Anterior cingulate cortex (tissue), 58 donors: ENCODE data around the gene CD9.

Experiments used
- DNase-seq, 58 donors: peaks; one replicate each; lab custom pipeline; 2025; lab: John Stamatoyannopoulos, UW

Gene CD9

DNA sequence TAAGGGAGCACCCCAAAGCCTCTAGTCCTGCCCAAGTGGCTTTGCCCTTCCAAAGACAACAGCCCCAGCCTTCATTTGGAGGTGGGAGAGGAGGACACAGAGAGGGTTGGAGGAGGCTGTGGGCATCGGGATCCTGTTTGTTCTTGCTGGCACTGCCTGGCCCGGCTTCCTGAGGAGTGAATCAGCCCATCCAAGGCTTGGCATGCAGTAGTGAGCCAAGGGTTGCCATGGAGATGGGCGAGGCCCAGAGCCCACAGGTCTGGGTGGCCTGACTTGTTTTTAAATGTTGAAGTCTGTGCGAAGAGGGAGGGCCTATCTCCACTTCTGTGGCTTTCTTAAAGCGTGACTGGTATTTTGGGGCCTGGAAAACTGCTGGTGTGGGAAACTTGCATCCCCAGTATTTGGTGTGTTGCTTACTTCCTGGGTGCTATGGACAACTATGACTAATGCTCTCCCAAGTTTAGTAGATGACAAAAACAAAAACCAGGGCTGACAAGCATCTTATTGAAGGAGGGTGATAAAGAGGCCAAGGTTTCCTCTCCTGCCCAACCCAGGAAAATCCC is 15.8 kb downstream of the CD9 start:
- DNase-seq: peak in 53 of 58 donors; percentile 27 to 88 (median 67)

DNA sequence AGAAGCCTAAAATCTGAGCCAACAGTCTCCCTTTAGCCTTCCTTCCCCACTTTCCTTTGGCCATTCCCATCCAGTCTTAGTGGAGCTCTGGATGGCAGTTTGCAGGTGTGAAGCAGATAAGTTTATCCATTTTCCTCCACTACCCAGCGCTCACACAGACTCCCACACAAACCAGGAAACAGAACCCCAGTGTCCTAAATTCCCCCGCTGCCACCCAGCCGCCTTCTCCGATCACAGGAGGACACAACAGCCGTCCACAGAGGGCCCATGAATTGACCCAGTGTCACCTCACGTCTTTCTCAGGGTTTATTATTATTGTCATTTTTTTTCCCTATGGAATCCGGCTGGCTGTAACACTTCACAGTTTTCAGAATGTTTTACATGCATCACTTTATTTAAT is 16.4 kb downstream of the CD9 start:
- peak in 2 of 58 donors; percentile 30 to 39 for DNase-seq

DNA sequence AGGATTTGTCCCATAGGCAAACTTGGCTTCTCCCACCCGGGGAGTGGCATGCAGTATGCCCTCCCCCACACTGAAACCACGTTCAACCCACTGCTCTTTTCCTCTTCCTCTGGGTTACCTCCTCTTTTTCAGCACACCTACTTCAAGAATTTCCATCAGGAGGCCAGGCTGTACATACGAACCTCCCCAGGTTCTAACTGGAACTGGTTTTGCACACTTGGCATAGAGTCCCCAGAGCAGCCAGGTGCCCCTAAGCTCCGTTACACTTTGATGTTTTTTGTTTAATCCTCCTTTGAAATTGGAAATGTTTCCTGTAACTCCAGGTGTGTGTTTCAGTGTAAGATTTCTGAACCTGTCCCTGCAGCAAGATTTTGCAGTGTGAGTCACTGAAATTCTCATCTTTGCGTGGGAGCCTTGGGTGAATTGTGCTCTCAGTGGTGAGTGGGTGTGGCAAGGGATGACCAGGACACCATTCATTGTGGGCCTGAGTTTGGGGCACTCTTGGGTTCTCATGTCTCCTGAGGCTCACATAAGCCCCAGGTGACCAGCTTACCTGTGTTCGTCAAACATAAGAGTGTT is 18.2 kb downstream of the CD9 start:
- DNase-seq: no peak

DNA sequence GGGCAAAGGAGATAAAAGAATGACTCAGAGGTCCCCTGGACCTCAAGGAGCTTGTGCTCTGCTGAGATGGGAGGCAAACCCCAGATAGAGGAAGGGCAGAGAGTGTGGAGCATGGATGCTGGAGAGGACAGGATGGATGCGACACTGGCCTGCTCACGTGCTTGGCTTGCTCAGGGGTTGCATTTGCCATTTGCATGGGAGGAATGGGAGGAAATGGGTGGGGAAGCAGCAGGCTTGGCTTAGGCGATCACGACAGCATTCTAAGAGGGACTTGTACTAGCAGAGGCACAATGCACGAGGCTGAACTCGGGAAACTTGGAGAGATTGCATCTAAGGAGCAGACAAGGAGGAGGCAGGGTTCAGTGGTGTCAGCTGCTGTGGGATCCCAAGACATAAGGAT is 19.8 kb downstream of the CD9 start:
- DNase-seq: no peak

DNA sequence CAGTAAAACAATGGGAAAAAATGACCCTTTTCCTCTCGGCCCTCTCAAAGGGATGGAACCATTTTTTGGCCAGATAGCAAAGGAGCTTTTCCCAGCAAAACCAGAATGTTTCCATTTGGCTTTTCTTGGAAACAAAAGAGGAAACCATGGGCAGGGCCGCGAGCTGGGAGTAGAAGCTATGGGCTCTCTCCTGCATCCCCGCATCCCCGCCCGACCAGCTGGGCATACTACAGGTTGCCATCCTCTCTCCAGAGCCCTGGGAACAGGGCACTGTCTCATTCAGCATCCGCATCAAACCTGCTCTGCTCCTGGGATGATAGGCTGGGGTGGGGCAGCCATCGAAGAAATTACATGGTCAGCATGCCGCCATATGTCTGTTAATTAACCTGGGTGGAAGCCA is 20.9 kb downstream of the CD9 start:
- DNase-seq: no peak

DNA sequence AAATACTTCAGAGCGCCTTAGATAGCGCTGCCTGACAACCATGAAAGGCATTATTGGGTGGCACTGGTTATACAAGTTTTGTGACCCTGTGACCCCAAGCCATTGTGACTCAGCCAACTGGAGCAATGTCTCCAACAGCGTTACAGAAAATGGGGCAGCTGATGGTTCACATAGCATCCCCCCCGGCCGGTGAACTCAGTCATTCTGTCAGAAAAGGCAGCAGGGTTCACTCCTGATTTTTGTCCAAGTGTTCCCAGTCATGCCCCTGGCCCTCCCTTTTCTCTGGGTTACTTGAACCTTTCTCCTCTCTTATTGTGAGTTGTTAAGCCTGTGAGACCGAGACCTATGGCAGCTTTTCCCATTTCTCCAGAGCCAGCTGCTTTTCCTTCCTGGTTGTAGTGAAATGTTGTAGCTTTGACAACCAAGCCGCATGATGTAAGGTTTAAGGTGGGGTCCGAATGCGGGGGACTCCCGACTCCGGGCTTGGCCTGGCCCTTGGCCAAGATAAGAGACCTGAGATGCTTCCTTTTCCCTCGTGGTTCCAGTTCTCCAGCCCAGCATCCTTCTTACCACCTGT is 22.0 kb downstream of the CD9 start:
- peak in 4 of 58 donors; percentile 28 to 53 (median 41) for DNase-seq

DNA sequence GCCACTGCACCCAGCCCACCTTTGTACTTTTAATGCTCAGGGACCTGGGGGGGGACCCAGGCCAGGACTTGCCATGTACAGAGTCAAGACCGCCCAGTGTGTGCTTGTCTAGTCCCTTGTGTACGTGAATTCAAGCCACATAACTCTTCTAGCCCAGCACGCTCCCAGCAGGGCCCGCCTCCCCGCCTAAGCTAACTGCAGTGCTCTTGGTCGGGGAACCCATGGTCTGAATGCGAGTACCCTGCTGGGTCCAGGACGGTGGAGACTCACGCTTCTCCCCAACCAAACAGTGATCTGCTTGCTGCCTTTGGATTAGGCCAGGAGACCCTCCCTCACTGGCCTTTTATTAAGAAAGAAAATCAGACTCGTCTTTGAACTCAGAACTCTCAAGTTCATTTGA is 23.3 kb downstream of the CD9 start:
- DNase-seq: peak in 1 of 58 donors; percentile 27

DNA sequence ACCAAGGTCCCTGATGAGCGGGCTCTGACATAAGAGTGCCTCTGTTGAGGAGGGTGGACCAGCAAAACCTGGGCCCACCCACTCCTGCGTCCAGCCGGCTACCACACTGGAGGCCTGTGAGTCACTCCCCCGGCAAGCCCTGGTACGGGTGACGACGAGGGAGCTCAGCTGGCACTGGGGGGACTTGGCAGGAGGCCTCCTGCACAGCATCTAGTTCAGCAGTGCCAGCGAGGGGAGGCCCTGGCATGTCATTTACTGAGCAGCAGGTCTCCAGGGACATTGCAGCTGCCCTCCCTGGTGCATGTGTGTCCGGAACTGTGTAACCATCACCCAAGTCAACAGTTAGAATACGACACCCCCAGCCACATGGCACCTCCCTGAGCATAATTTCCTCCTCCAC is 24.4 kb downstream of the CD9 start:
- peak in 53 of 58 donors; percentile 28 to 94 (median 75) for DNase-seq

DNA sequence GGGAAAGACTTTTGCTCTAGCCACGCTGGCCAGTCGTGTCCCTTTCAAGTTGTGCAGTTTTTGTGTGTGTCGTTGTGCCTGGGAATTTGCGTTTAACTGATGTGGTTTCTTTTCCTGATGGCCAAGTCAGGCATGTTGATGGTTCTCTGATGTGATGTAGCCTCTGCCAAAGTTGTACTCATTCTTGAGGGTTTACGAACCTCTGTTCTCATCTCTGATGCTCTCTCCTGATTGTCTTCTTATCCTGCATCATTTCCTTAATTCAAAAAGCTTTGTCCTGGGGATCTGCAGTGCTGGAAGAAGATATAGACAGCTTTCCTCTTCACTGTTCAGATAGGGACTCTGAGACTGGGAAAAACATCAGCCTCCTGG is 25.4 kb downstream of the CD9 start:
- no peak for DNase-seq

DNA sequence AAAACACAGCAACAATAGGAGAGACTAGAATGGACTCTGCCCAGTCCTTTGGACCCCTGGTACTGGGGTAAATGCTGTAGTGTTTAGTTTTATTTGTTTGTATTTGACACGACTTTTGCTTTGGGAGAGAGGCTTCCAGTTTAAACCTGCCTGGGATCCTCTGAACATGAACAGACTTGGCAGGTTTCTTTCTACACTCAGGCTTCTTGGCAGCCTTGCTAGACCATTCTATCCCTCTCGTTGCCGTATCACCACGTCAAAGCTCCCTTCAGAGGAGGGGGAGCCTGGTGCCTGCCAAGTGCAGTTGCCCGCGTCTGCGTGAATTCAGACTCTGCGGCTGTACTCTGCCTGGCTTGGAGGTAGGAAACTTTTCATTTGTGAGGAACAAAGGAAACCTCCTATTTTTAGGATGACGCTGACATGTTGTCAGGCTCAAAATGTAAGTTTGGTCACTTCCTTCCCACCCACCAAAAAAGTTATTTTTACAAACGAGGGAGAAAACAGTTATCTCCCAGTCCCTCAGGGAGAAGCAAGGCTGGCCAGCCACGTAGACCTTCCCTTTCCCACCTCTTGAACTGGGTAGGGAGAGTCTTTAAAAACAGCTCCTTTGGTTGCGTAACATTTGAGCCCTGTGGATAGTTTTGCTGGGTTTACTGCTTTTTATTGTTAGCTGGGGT is 25.9 kb downstream of the CD9 start:
- DNase-seq: peak in 46 of 58 donors; percentile 13 to 87 (median 61)

DNA sequence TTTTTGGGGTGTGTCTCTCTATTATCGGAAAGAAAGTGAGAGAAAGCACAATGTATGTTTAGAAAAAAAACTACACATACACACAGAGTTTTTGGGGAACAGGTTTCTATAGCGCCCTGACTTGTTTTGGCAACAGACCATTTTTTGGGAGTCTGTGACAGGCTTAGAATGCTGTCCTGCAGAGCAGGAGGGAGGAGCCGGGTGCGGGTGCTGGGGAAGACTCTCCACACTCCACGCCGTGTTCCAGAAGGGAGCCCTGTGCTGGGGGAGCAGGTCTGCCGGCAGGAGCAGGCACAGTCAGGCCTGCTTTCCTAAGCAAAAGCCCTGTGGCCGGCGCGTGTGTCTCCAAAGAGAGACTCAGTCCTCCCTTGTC is 26.5 kb downstream of the CD9 start:
- DNase-seq: no peak

DNA sequence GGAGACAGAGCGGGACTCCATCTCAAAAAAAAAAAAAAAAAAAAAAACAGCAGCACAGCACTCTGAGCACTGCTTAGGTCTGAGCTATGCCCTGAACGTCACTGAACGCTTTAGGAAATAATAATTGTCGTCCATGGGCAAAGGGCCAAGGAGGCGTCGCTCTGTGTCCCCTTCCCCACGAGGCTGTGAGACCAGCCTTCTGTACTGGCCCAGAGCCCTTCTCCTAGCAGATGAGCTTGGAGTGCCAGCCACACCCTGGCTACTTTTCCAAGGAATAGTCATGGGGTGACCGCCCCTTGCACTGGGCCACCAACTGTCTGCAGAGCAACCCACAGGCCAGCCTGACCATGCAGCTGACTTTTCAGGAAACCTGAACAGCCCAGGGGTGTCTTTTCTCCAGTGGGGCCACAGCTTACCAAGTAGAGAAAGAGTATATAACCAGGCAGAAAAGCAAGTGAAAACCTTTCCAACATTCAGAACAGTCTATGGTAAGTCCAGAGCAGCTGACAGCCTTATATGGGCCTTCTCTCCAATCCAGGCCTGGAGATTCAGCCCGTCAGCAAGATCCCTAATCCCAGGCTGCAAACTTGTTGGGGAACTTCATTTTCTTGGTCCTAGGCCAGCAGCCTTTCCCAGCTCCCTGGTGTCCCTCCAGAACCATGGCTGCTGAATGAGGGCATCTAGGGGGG is 28.5 kb downstream of the CD9 start:
- peak in 3 of 58 donors; percentile 18 to 39 (median 37) for DNase-seq

DNA sequence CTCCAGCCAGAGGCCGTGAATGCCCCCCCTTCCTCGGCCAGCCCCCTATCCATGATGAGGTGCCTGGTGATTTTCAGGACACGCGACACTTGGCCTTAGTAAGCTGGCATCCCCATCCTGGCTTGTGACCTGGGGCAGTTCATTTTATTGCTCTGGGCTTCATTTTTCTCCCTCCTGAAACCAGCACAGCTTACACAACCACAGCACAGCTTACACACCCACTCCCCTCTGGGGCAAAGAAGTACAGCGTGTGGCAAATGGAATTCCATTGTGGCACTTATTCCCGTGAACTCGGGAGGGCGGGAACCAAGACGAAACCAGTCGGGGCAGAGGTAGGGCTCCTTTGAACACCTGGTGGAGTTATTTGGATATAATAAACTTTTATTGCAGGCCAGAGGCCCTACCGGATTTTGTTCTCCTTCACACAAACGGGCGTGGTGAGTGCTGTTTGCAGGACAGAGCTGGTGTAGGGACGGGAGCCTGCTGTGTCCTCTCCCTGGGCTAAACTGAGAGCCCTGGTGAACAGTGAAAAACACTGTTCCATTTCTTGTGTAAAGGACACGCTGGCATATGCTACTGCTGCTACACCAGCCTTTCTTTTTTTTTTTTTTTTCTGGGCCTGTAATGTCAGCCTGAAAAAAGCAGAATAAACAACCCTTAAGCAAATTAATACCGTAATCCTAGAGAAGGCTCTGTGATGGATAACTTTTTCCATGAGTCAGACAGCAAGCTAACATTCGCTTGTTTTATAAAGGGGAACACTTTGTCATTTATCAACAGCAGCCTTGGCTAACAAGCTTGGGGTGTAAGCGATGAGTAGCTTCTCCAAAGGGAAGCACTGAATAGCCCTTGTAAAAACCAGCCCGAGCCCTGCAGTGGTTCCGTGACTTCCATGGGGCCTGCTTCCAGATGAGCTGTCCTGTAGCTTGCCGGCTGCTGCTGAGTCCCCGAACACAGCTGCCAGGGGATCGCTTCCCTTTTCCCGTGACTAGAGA is 29.3 kb downstream of the CD9 start:
- peak in 45 of 58 donors; percentile 7 to 83 (median 48) for DNase-seq

DNA sequence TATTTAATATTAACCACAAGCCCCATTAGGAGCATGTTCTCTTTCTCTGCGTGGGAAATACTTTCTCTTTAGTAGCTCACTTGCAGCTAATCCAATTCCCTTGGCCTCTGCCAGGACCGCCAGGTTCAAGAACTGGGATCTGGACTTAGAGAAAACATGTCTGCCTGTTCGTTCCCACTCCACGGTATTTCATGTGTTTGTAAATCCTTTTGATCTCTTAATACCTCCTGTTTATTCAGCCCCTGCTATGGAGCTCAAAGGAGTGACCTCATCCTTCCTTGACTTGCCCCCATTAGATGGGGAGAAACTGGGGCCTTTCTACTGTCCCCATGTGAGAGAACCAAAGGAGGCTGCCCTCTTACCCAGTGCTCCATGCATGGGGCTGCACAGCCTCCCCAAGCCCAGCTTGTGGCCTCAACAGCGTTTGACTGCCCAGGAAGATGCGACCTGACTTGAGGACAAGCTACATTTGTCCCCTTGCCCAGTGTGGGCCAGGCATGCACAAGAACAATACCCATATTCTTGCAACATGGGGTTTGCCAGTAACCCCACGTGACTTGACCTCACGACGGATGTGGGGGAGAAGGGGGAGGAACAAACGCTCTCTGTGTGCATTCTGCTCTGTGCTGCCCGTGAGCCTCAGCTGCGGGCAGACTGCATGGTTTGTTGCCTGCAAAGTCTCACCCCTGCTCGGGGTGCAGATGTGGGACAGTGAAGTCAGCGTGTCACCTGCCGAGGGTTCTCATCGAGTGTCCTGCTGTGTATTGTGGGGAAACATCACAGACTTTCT is 30.3 kb downstream of the CD9 start:
- DNase-seq: peak in 56 of 58 donors; percentile 29 to 98 (median 86)

DNA sequence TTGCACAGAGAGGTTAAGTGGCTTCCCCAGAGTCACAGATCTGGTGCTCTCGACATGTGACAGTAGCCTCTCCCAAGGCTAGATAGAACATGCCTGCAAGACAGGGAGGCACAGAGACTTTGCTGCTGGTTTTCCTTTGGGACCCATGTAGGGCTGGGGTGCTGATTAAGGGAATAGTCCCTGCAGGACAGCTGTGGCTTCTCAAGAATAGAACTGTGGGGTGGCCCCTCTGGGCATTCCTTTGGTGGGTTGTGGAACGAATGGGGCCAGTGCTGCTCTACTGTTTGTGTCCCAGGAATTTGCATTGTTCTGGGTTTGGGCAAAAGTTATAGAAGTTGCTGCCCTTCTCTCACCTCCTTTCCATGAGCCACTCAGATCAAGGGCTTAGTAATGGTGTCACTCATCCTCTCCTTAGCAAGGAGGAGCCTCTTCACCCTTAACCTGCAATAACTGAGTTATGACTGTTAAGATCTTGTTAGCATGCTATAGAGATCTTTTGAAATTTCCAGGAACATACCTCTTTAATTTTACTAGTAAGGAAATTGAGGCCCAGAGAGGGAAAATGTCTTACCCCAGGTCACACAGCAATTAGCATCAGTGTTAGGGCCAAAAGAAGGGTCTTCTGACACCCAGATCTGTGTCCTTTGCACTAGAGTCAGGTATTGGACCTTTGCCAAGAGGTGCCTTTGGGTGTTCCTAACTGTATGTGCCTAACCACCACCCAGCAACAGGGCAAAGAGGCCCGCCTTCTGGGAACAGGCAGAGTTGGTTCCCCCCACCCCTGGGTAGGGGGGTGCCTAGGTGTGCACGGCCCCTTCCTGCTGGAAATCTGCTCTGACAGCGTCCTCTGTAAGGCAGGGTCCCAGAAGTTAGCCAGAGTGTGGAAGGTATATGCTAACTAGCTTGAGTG is 31.4 kb downstream of the CD9 start:
- no peak for DNase-seq

DNA sequence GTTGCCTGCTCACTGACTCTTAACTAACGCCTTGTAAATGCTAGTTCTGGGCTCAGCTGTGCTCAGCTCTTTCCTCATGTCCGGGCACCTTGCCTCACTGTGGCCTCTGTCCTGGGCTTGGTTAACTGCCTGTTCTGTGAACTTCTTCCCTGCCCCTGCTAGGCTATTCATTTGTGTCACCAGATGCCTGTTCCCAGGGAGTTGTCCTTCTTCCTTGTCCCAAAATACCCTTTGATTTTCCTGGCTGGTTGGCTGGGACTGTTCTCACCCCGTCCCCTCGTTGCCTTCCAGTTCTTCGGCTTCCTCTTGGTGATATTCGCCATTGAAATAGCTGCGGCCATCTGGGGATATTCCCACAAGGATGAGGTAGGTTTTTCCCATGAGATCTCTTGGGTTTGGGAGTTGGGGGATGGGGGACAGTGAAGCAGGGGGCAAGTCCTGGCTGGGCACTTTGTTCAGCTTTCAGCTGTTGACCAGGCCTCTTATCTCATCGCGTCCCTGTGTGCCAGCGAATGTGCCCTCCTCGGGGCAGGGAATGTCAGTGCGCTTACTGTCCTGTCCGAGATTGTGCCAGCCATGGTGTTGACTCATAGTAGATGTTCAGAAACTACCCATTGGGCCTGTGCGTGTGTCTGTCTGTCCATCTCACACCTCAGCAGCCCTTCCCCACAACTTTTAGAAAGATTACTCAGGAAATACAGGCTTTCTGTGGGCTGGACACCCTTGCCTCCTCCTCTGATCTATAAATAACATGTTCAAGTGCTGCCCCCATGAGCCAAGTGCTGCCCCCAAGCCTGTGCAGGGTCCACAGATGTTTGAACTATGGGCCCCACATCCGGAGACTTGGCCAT is 33.1 kb downstream of the CD9 start:
- DNase-seq: peak in 42 of 58 donors; percentile 15 to 82 (median 54)

DNA sequence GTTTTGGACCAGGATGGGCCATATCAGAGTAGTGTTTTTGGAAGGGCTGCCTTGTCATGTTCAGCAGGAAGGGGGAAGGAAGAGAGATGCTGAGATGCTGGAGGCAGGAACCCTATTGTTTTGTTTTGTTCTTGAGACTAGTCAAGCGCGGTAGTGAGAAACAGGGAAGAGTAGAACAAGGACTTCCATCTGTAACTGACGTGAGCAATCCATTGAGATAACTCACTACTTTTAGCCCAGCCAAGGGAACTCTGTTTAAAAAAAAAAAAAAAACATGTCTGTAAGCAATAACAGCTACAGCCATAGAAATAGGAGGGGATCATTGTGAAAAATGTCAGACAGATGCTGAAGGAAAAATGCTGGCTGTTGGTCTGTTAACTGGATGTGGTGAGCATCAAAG is 34.0 kb downstream of the CD9 start:
- DNase-seq: no peak
